Aorta (tissue), 5 donors: Measurements from ENCODE around the gene ATP6V1B1. TPM values are rescaled to one million over a fixed set of nuclear protein-coding genes. Genes with fewer than 3 reads are reported as not detected.

Experiments
- ATAC-seq: fragments of 200-7000 bp; cut with Tn5 transposase; one replicate; pipeline ENCODE4 v1.9.1; 2022; ENCODE audit warnings: moderate library complexity; ENCODE audit not compliant: low FRiP score
- DNase-seq, 2 donors: peaks; one replicate each; pipeline ENCODE4 v3.0.0-alpha.2; 2020
- H3K27ac ChIP-seq, 2 donors: one replicate each; pipeline ENCODE4 v1.5.1; 2013; ENCODE audit warnings: low read length in 2 of 2, mild to moderate bottlenecking in 2 of 2, moderate library complexity in 2 of 2, control low read depth in 1 of 2, inconsistent platforms in 1 of 2, low read depth in 1 of 2
- H3K27me3 ChIP-seq, 2 donors: one replicate each; pipeline ENCODE4 v1.6.1; 2013; ENCODE audit warnings: control low read depth in 1 of 2, low read length in 1 of 2, mild to moderate bottlenecking in 1 of 2, moderate library complexity in 1 of 2; ENCODE audit not compliant: insufficient read depth in 2 of 2, control insufficient read depth in 1 of 2
- H3K36me3 ChIP-seq, 2 donors: one replicate each; pipeline ENCODE4 v1.6.1; 2013; ENCODE audit warnings: control low read depth in 1 of 2, low read length in 1 of 2, mild to moderate bottlenecking in 1 of 2; ENCODE audit not compliant: insufficient read depth in 2 of 2, control insufficient read depth in 1 of 2
- H3K4me1 ChIP-seq, 2 donors: one replicate each; pipeline ENCODE4 v1.6.1; 2013; ENCODE audit warnings: low read length in 2 of 2, control low read depth in 1 of 2, mild to moderate bottlenecking in 1 of 2, moderate library complexity in 1 of 2; ENCODE audit not compliant: insufficient read depth in 2 of 2, control insufficient read depth in 1 of 2
- H3K4me3 ChIP-seq, 2 donors: one replicate each; pipeline ENCODE4 v1.5.1; 2013; ENCODE audit warnings: low read length in 2 of 2, control low read depth in 1 of 2, mild to moderate bottlenecking in 1 of 2
- H3K9me3 ChIP-seq: one replicate; pipeline ENCODE4 v1.6.1; 2013; ENCODE audit warnings: mild to moderate bottlenecking, low read length; ENCODE audit not compliant: control insufficient read depth
- WGBS, 2 donors: extraction: QIAGEN DNeasy Blood & Tissue Kit; methylation state at CpG; one replicate each; pipeline ENCODE4 v1.1.7; 2013; 5-methylcytosine and 5-hydroxymethylcytosine counted together
- intact Hi-C, 2 donors: fragments of 100-400 bp; cut with DNase I; formaldehyde crosslinking; loops; one replicate each; pipeline versions ENCODE4 v1.14.2 to v1.15.0; 2022
- polyA plus RNA-seq, 2 donors: library from polyadenylated mRNA; stranded (reverse); fragments of 200-250 nt; gene quantifications; one replicate each; pipeline ENCODE4 v1.2.3, GENCODE V29; 2013
- total RNA-seq, 2 donors: library from RNA; stranded (reverse); fragmentation: NEBNext Ultra II Directional; extraction: Animal tissue kit (Norgen Biotek cat#: 25700); gene quantifications; one replicate each; pipeline ENCODE4 v1.2.1, GENCODE V29; 2021
- donor health status: healthy with polysubstance abuse.
- donor health status: Bipolar disorder and iron deficiency.
- donor health status: DM: no; HTN: no; CAD: no.
- donor health status: DM: no; HTN: no; CAD: no.
- donor health status: DM: yes; HTN: yes; CAD: no.

Gene ATP6V1B1
- total and polyA plus RNA-seq, 4 donors: 1.8 to 6.4 (median 3.1) TPM; not detected in 1

DNA sequence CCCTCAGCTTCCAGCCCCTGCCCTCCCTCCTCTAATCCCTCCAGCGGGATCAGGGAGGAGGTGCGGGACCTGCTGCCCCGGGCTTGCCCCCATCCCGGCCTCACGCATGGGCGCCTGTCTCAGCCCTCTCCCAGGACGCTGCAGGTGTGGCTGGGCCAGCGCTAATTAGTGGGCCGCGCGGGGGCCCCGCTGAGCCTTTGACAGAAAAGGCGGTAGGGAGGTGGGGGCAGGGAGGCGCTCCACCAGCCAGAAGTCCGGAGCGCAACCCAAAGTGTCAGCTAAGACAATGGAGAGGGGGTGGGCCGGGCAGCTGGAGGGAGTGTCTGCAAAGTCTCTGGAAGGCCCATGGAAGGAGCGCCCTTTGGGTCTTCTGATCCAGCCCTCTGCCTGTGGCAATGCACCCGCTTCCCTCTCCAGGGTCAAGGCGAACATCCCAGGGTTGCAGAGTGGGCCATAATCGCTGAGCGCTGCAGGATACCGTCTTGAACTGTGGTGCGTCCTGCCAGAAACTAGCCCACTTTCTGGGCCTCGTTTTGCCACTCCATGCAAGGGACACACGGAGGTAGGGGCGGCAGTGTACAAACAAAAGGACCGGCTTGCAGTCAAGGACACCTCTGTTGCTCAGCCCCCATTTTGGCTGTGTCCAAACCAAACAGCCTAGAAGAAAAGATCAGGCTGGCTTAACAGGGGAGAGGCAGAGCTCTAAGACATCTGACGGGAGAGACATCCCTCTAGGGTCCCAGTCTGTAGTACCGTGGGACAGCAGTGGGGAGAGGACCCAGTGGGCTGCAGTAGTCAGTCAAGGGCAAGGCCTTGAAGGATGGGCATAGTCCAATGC lies 3.5 kb downstream of the ATP6V1B1 start:
- Histone ChIP-seq H3K9me3 (no peaks in the 10 kb centered on the region), H3K4me1 (no peaks in the 10 kb centered on the region), H3K27ac (no peak overlapping the region), H3K36me3 (no peaks in the 10 kb centered on the region), H3K4me3 (no peak overlapping the region), H3K27me3 (no peaks in the 10 kb centered on the region)
- WGBS, 2 donors: 42 to 44% methylated on average over 26 to 30 of the region's 30 CpGs
- intact Hi-C loops: no loop called here
- no peak for ATAC-seq
- DNase-seq: peak in 1 of 2 donors; percentile 53

- 87 to 90% methylated on average over 9 to 10 of the region's 10 CpGs for WGBS, 2 donors
- H3K4me3 ChIP-seq: no peak overlapping the region
- no peaks in the 10 kb centered on the region for H3K4me1 ChIP-seq
- H3K9me3 ChIP-seq: no peaks in the 10 kb centered on the region
- no peak for ATAC-seq
- intact Hi-C loops: no loop called here
- no peaks in the 10 kb centered on the region for H3K27me3 ChIP-seq
- no peaks in the 10 kb centered on the region for H3K36me3 ChIP-seq
- H3K27ac ChIP-seq: no peak overlapping the region
- DNase-seq: peak in 1 of 2 donors; percentile 47
These were observed 4.3 kb downstream of the ATP6V1B1 start for GRCh38 chr2:70939839-70940580.

- WGBS, 2 donors: 83 to 93% methylated on average over 6 of the region's 6 CpGs
- H3K27ac ChIP-seq: no peak overlapping the region
- H3K27me3 ChIP-seq: no peaks in the 10 kb centered on the region
- no peaks in the 10 kb centered on the region for H3K4me1 ChIP-seq
- no peak for ATAC-seq
- intact Hi-C loops: no loop called here
- no peaks in the 10 kb centered on the region for H3K36me3 ChIP-seq
- H3K4me3 ChIP-seq: no peak overlapping the region
- DNase-seq: peak in 1 of 2 donors; percentile 50
- H3K9me3 ChIP-seq: no peaks in the 10 kb centered on the region
These were observed 5.5 kb downstream of the ATP6V1B1 start for GRCh38 chr2:70941186-70941585.

GRCh38 chr2:70941701-70942100 lies 6.0 kb downstream of the ATP6V1B1 start:
- 83 to 89% methylated on average over 5 of the region's 5 CpGs for WGBS, 2 donors
- intact Hi-C loops: no loop called here
- Histone ChIP-seq H3K36me3 (no peaks in the 10 kb centered on the region), H3K9me3 (no peaks in the 10 kb centered on the region), H3K27me3 (no peaks in the 10 kb centered on the region), H3K27ac (no peak overlapping the region), H3K4me3 (no peak overlapping the region), H3K4me1 (no peaks in the 10 kb centered on the region)
- ATAC-seq (no peak), DNase-seq (peak in 1 of 2 donors; percentile 43)

- 42 to 54% methylated on average over 6 of the region's 6 CpGs for WGBS, 2 donors
- no peaks in the 10 kb centered on the region for H3K4me1 ChIP-seq
- no peak overlapping the region for H3K27ac ChIP-seq
- no peaks in the 10 kb centered on the region for H3K36me3 ChIP-seq
- H3K4me3 ChIP-seq: no peak overlapping the region
- no peaks in the 10 kb centered on the region for H3K27me3 ChIP-seq
- DNase-seq (peak in 1 of 2 donors; percentile 36), ATAC-seq (no peak)
- intact Hi-C loops: no loop called here
- no peaks in the 10 kb centered on the region for H3K9me3 ChIP-seq
These were observed 6.9 kb downstream of the ATP6V1B1 start for GRCh38 chr2:70942396-70943204.

DNA sequence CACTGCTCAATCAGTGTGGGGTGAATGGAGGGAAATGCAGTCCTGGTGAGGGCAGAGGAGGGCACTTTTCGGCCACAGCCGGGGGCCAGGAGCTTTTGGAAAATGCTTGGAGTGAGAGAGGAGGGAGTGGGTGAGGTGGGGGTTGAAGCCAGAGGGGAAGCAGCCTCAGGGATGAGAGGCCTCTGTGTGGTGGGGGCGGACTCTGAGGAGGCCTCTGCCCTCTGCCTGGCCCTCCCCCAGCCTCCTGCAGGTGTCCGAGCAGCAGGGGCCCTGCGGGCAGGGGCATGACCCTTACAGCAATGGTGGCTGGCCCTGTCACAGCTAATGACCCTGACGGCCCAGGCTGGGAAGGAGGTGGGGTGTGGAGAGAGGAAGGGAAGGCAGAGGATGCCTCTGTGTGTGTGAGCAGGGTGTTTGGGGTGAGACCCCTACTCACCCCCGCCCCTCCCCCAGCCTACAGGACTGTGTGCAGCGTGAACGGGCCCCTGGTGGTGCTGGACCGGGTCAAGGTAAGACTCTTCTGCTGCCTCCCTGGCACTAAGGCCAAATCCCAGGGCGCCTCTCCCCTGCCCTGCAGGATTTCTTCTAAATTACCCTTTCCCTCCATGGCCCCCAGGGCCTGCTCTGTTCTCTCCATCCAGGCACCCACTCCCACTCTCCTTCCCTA lies 7.6 kb downstream of the ATP6V1B1 start:
- Histone ChIP-seq H3K4me1 (no peaks in the 10 kb centered on the region), H3K27ac (no peak overlapping the region), H3K27me3 (no peaks in the 10 kb centered on the region), H3K4me3 (no peak overlapping the region), H3K36me3 (no peaks in the 10 kb centered on the region), H3K9me3 (no peaks in the 10 kb centered on the region)
- no peak for ATAC-seq
- WGBS, 2 donors: 74 to 81% methylated on average over 11 of the region's 11 CpGs
- intact Hi-C loops: no loop called here
- DNase-seq: peak in 1 of 2 donors; percentile 67

- ATAC-seq (no peak), DNase-seq (peak in 1 of 2 donors; percentile 47)
- H3K36me3 ChIP-seq: no peaks in the 10 kb centered on the region
- H3K4me3 ChIP-seq: no peak overlapping the region
- H3K27ac ChIP-seq: no peak overlapping the region
- 94 to 95% methylated on average over 4 of the region's 4 CpGs for WGBS, 2 donors
- no peaks in the 10 kb centered on the region for H3K27me3 ChIP-seq
- intact Hi-C loops: no loop called here
- H3K9me3 ChIP-seq: no peaks in the 10 kb centered on the region
- H3K4me1 ChIP-seq: no peaks in the 10 kb centered on the region
These were observed 8.5 kb downstream of the ATP6V1B1 start for GRCh38 chr2:70944111-70944690.
